Fibroblast of upper back skin (primary cell): ENCODE measurements around the gene IL33.
"Not testable (repeated sequence)": the region's sequence is repeated elsewhere in the genome, so short reads cannot be mapped to it uniquely, and the experiment has no call there.

Source experiments
- DNase-seq: peaks from one replicate; pipeline ENCODE4 v3.0.0-alpha.2; 2013

Gene IL33

GRCh38 chr9:6215562-6215961, at the start of gene IL33:
TSS of gene IL33 (plus strand) at chr9:6215807. CDS start at chr9:6241695, 25,888 bp downstream.
- no peak for DNase-seq

- DNase-seq, result no peak
These were observed 43.9 kb upstream of the IL33 start for GRCh38 chr9:6171667-6172066.

GRCh38 chr9:6173914-6174313, 41.7 kb upstream of the IL33 start:
- no peak for DNase-seq

GRCh38 chr9:6182549-6183226, 32.9 kb upstream of the IL33 start:
- DNase-seq, result not testable (repeated sequence)

- DNase-seq, result no peak
These were observed 32.4 kb upstream of the IL33 start for GRCh38 chr9:6183227-6183551.

GRCh38 chr9:6183627-6184026, 32.0 kb upstream of the IL33 start:
- no peak for DNase-seq

GRCh38 chr9:6184749-6185645, 30.6 kb upstream of the IL33 start:
- peak; percentile 21 for DNase-seq

- no peak for DNase-seq
These were observed 28.9 kb upstream of the IL33 start for GRCh38 chr9:6186691-6187090.

- DNase-seq, result no peak
These were observed 28.3 kb upstream of the IL33 start for GRCh38 chr9:6187272-6187671.

GRCh38 chr9:6188466-6188865, 27.1 kb upstream of the IL33 start:
- DNase-seq, result no peak

GRCh38 chr9:6188906-6189305, 26.7 kb upstream of the IL33 start:
- no peak for DNase-seq

GRCh38 chr9:6194934-6195333, 20.7 kb upstream of the IL33 start:
- no peak for DNase-seq

- DNase-seq, result no peak
These were observed 19.8 kb upstream of the IL33 start for GRCh38 chr9:6195714-6196360.

GRCh38 chr9:6197330-6197729, 18.3 kb upstream of the IL33 start:
- no peak for DNase-seq

GRCh38 chr9:6198251-6198650, 17.4 kb upstream of the IL33 start:
- DNase-seq, result no peak

GRCh38 chr9:6199596-6199995, 16.0 kb upstream of the IL33 start:
- DNase-seq, result no peak

GRCh38 chr9:6200761-6201160, 14.8 kb upstream of the IL33 start:
- no peak for DNase-seq

GRCh38 chr9:6209966-6210365, 5.6 kb upstream of the IL33 start:
- no peak for DNase-seq

GRCh38 chr9:6212722-6213375, 2.8 kb upstream of the IL33 start:
- peak; percentile 8 for DNase-seq

GRCh38 chr9:6214434-6214833, 1.2 kb upstream of the IL33 start:
- peak; percentile 41 for DNase-seq

GRCh38 chr9:6214903-6215302, 704 bp upstream of the IL33 start:
- peak; percentile 17 for DNase-seq

GRCh38 chr9:6216002-6216401, 395 bp downstream of the IL33 start:
- DNase-seq, result no peak

- no peak for DNase-seq
These were observed 1.3 kb downstream of the IL33 start for GRCh38 chr9:6216951-6217350.
